HEK293 (cell line): ENCODE measurements around the gene CHD2.

Experiments
- CTCF ChIA-PET: fragments of 350-600 bp; formaldehyde crosslinking; extraction: SDS; loops from one replicate; lab custom pipeline; 2021; ENCODE audit warnings: antibody characterized with exemption; lab: Yijun Ruan, JAX
- POLR2A ChIA-PET: fragments of 300-600 bp; formaldehyde crosslinking; extraction: SDS; loops from one replicate; lab custom pipeline; 2020; ENCODE audit warnings: antibody characterized with exemption, inconsistent platforms; lab: Yijun Ruan, JAX
- H3K27ac ChIP-seq: fragments of 200-500 bp; sonication (Bioruptor generic); 2 replicates; pipeline ENCODE4 v1.5.1; 2014; ENCODE audit warnings: low read depth, low read length, control low read depth, inconsistent platforms; ENCODE audit errors: extremely low read depth
- H3K36me3 ChIP-seq, 2 experiments: fragments of 200-500 bp in 1 of 2; sonication (Bioruptor generic) in 1 of 2; 1 replicate in 1 of 2; 2 replicates in 1 of 2; pipeline ENCODE4 v1.5.1; 2014 to 2017; ENCODE audit warnings: inconsistent platforms in 2 of 2, low read length in 2 of 2; ENCODE audit not compliant: control insufficient read depth in 2 of 2, insufficient read depth in 1 of 2
- H3K4me1 ChIP-seq: fragments of 200-500 bp; sonication (Bioruptor generic); 2 replicates; pipeline ENCODE4 v1.5.1; 2014; ENCODE audit warnings: mild to moderate bottlenecking, low read length, inconsistent platforms; ENCODE audit not compliant: control insufficient read depth, insufficient read depth
- H3K4me3 ChIP-seq: 2 replicates; pipeline ENCODE4 v1.5.1; 2011; ENCODE audit warnings: low read depth, mild to moderate bottlenecking, control low read depth, low read length, moderate library complexity
- H3K9me3 ChIP-seq: fragments of 200-500 bp; sonication (Bioruptor generic); 2 replicates; pipeline ENCODE4 v1.5.1; 2014; ENCODE audit warnings: low read depth, low read length, inconsistent platforms; ENCODE audit not compliant: control insufficient read depth, insufficient read depth
- EGR2 ChIP-seq: fragments of 450-650 bp; formaldehyde crosslinking; IDR thresholded peaks from 2 replicates; pipeline ENCODE4 v1.5.1; 2016; ENCODE audit warnings: low read depth, missing biosample characterization, missing genetic modification characterization
- OSR2 ChIP-seq: fragments of 450-650 bp; formaldehyde crosslinking; IDR thresholded peaks from 2 replicates; pipeline ENCODE4 v1.5.1; 2016; ENCODE audit warnings: missing biosample characterization, missing genetic modification characterization
- TCF7L2 ChIP-seq: IDR thresholded peaks from 2 replicates; pipeline ENCODE4 v1.6.1; 2011; ENCODE audit warnings: low read depth, mild to moderate bottlenecking, inconsistent platforms, low read length, moderate library complexity, borderline replicate concordance
- ZNF169 ChIP-seq: fragments of 450-650 bp; formaldehyde crosslinking; IDR thresholded peaks from 2 replicates; pipeline ENCODE4 v1.5.1; 2016; ENCODE audit warnings: missing biosample characterization, missing genetic modification characterization
- ZNF600 ChIP-seq: fragments of 450-650 bp; formaldehyde crosslinking; IDR thresholded peaks from 2 replicates; pipeline ENCODE4 v1.5.1; 2016; ENCODE audit warnings: missing biosample characterization, missing genetic modification characterization
- ZNF621 ChIP-seq: fragments of 450-650 bp; formaldehyde crosslinking; IDR thresholded peaks from 2 replicates; pipeline ENCODE4 v1.5.1; 2017; ENCODE audit warnings: missing biosample characterization, missing genetic modification characterization
- ZNF747 ChIP-seq: fragments of 450-650 bp; formaldehyde crosslinking; IDR thresholded peaks from 2 replicates; pipeline ENCODE4 v1.5.1; 2016; ENCODE audit warnings: missing biosample characterization, missing genetic modification characterization
- TF ChIP-seq, protein P1 (sequence below): fragments of 450-650 bp; formaldehyde crosslinking; IDR thresholded peaks from 2 replicates; pipeline ENCODE4 v1.5.1; 2016; ENCODE audit warnings: missing biosample characterization, missing genetic modification characterization
- TF ChIP-seq, protein P2 (sequence below): fragments of 450-650 bp; formaldehyde crosslinking; IDR thresholded peaks from 2 replicates; pipeline ENCODE4 v1.5.1; 2016; ENCODE audit warnings: missing biosample characterization, missing genetic modification characterization

Gene CHD2

DNA sequence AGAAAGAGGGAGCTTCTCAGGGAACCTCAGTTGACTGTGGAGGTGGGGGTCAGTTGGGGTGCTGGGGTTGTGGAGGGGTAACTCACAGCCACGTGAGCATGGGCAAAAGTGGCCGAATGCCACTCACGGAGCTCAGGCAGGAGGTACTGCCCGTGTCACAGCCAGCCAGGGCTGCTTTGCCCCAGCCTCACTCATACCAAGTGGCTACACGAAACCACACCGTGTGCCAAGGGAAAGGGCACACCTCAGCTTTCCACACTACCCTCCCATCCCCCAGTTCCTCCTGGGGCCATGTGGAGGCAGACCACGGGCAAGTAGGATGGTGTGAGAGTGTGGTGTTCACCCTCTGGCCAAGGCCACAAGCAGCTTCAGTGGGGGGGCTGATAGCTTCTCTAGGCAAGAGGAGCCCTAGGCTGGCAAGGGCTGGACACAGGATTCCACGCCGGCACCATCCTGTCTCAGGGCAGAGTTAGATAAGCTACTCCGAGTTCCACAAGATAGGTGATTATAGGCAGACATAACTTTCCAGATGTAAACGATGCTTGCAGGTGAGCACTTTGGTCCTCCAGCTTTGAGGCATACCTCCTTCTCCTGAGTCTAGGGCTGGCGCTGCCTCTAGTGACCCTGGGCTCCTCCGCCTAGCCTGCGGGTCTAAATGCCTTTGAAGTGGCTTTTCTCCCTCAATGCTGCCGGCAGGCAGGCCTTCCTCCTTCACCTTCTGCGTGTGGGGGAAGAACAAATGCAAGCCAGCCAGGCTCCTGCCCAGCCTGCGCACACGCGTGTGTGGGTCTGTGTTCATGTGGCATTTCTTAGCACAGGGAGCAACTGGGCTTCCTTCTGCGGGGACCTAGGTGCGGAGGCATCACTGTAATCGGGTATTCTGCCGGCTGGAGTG lies 163.9 kb downstream of the CHD2 start:
- peaks cover 6 to 22% of the 10 kb centered on the region in 2 experiments; a peak in 2 of 3 replicates for H3K36me3 ChIP-seq
- POLR2A ChIA-PET = interaction anchor here (1.6 kb wide), 1 partner anchor 9 kb away, joined by 5 read pairs; no protein-coding TSS in a partner anchor
- CTCF ChIA-PET = interaction anchor here (0.7 to 2.6 kb wide), 3 partner anchors 24 to 1056 kb away, joined by 3 to 11 read pairs (median 5); no protein-coding TSS in a partner anchor
- H3K4me3 ChIP-seq = no peak overlapping the region
- H3K9me3 ChIP-seq = no peaks in the 10 kb centered on the region
- peaks cover 32% of the 10 kb centered on the region for H3K4me1 ChIP-seq
- TF ChIP-seq OSR2 (tag by site-specific recombination) (0 out of 2 replicates have a peak, but pooled peaks have one; percentile 10), ZNF169 (tag by site-specific recombination) (no peak), ZNF621 (tag by site-specific recombination) (no peak)
- TF ChIP-seq, protein P1, sequence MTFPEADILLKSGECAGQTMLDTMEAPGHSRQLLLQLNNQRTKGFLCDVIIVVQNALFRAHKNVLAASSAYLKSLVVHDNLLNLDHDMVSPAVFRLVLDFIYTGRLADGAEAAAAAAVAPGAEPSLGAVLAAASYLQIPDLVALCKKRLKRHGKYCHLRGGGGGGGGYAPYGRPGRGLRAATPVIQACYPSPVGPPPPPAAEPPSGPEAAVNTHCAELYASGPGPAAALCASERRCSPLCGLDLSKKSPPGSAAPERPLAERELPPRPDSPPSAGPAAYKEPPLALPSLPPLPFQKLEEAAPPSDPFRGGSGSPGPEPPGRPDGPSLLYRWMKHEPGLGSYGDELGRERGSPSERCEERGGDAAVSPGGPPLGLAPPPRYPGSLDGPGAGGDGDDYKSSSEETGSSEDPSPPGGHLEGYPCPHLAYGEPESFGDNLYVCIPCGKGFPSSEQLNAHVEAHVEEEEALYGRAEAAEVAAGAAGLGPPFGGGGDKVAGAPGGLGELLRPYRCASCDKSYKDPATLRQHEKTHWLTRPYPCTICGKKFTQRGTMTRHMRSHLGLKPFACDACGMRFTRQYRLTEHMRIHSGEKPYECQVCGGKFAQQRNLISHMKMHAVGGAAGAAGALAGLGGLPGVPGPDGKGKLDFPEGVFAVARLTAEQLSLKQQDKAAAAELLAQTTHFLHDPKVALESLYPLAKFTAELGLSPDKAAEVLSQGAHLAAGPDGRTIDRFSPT (tag by site-specific recombination) = peak; percentile 45
- no peak overlapping the region for H3K27ac ChIP-seq

DNA sequence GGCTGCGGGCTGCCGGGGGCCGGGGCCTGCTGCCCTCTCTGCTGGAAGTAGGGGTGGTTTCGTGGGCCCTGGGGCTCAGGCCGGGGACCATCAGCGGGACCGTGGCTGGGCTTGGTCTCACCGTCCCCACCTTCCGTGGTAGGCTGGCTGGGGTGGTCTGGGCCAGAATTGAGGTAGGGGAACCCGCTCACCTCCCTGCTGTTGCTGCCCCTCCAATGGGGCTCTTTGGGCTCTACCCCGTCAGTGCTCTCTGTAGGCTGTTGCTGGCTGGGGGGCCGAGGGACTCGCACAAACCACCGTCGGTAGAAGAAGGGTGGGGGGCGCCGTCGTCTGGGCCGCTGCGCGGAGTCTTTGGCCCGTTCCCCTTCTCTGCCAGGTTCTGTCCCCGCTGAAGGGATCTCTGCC lies 165.5 kb downstream of the CHD2 start:
- ChIA-PET CTCF (interaction anchor here (0.7 to 2.6 kb wide), 2 partner anchors 22 to 346 kb away, joined by 4 to 11 read pairs; no protein-coding TSS in a partner anchor), POLR2A (no interaction called here)
- H3K4me1 ChIP-seq = peaks cover 42% of the 10 kb centered on the region
- no peak for TF ChIP-seq TCF7L2
- TF ChIP-seq, protein P2, sequence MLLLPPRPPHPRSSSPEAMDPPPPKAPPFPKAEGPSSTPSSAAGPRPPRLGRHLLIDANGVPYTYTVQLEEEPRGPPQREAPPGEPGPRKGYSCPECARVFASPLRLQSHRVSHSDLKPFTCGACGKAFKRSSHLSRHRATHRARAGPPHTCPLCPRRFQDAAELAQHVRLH (tag by site-specific recombination) = no peak
- TF ChIP-seq ZNF747 = no peak
- TF ChIP-seq, all 188 proteins: peak for 0
- H3K36me3 ChIP-seq = peaks cover 6 to 22% of the 10 kb centered on the region in 2 experiments; a peak in 2 of 3 replicates
- H3K4me3 ChIP-seq = no peak overlapping the region
- H3K27ac ChIP-seq = no peak overlapping the region
- no peaks in the 10 kb centered on the region for H3K9me3 ChIP-seq

DNA sequence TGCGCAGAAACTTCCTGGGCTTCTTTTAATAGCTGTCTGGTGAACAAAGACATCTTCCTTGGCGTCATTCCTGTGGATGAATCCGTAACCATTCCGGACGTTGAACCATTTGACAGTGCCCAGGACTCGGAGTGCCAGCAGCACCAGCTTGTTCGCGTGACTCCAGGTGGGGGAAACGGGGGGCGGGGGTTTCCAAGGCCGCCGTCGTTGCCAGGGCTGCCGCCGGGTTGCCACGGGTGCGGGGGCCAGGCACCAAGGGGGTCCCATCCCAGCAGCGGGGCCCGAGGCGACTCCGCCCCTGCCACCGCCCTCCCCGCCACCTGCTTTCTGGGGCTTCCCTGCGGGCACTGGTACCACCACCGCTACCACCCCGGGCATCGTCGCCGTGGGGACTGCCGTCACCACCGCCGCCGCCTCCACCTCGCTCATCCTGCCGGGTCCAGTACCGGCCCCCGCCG lies 166.1 kb downstream of the CHD2 start:
- ChIA-PET POLR2A (no interaction called here), CTCF (interaction anchor here (0.6 to 0.9 kb wide), 3 partner anchors 345 to 1164 kb away, joined by 3 to 4 read pairs (median 3); no protein-coding TSS in a partner anchor)
- Histone ChIP-seq H3K36me3 (peaks cover 6 to 22% of the 10 kb centered on the region in 2 experiments; a peak in 2 of 3 replicates), H3K4me3 (no peak overlapping the region), H3K9me3 (no peaks in the 10 kb centered on the region), H3K4me1 (peaks cover 45% of the 10 kb centered on the region), H3K27ac (no peak overlapping the region)
- TF ChIP-seq, protein P1 (tag by site-specific recombination) = 0 out of 2 replicates have a peak, but pooled peaks have one; percentile 14
- TF ChIP-seq ZNF600 (peak; percentile 59), EGR2 (tag by site-specific recombination) (no peak)
